HG02798 (cell line): ENCODE results near the gene VSTM4.

Experiments used
- ATAC-seq: cut with Tn5 transposase; IDR thresholded peaks from one replicate; pipeline ENCODE4 v1.9.1; 2021; ENCODE audit warnings: mild to moderate bottlenecking; ENCODE audit not compliant: unreplicated experiment, poor library complexity

VSTM4 gene

GRCh38 chr10:49096890-49097445 lies 18.4 kb downstream of the VSTM4 start:
- ATAC-seq, result no peak

- ATAC-seq, result no peak
These were observed 20.7 kb downstream of the VSTM4 start for GRCh38 chr10:49094646-49095045.

GRCh38 chr10:49093922-49094321 lies 21.4 kb downstream of the VSTM4 start:
- ATAC-seq, result no peak

- no peak for ATAC-seq
These were observed 22.8 kb downstream of the VSTM4 start for GRCh38 chr10:49092477-49092876.

- no peak for ATAC-seq
These were observed 23.7 kb downstream of the VSTM4 start for GRCh38 chr10:49091450-49092210.

- no peak for ATAC-seq
These were observed 24.5 kb downstream of the VSTM4 start for GRCh38 chr10:49090696-49091380.

- ATAC-seq, result no peak
These were observed 25.1 kb downstream of the VSTM4 start for GRCh38 chr10:49090189-49090575.

- no peak for ATAC-seq
These were observed 25.6 kb downstream of the VSTM4 start for GRCh38 chr10:49089557-49090188.

- no peak for ATAC-seq
These were observed 26.2 kb downstream of the VSTM4 start for GRCh38 chr10:49089152-49089551.

GRCh38 chr10:49086889-49087288 lies 28.4 kb downstream of the VSTM4 start:
- ATAC-seq, result no peak

GRCh38 chr10:49083261-49083660 lies 32.1 kb downstream of the VSTM4 start:
- ATAC-seq, result no peak

GRCh38 chr10:49082766-49083165 lies 32.6 kb downstream of the VSTM4 start:
- no peak for ATAC-seq

GRCh38 chr10:49081547-49082275 lies 33.6 kb downstream of the VSTM4 start:
- no peak for ATAC-seq

GRCh38 chr10:49080965-49081364 lies 34.4 kb downstream of the VSTM4 start:
- ATAC-seq, result no peak

GRCh38 chr10:49080071-49080470 lies 35.3 kb downstream of the VSTM4 start:
- no peak for ATAC-seq

GRCh38 chr10:49079499-49079898 lies 35.8 kb downstream of the VSTM4 start:
- ATAC-seq, result no peak

- ATAC-seq, result no peak
These were observed 36.2 kb downstream of the VSTM4 start for GRCh38 chr10:49079072-49079471.

- no peak for ATAC-seq
These were observed 36.9 kb downstream of the VSTM4 start for GRCh38 chr10:49078433-49078832.

- ATAC-seq, result no peak
These were observed 38.4 kb downstream of the VSTM4 start for GRCh38 chr10:49076741-49077521.

GRCh38 chr10:49076319-49076718 lies 39.0 kb downstream of the VSTM4 start:
- ATAC-seq, result no peak
